Fibroblast of skin of right biceps (primary cell): Measurements from ENCODE around the gene TNFRSF1B.
A peak's percentile ranks its signal among the peaks of the same experiment; 100 is the strongest.

Source experiments
- DNase-seq: peaks from one replicate; pipeline ENCODE4 v3.0.0-alpha.2; 2013

TNFRSF1B gene

DNA sequence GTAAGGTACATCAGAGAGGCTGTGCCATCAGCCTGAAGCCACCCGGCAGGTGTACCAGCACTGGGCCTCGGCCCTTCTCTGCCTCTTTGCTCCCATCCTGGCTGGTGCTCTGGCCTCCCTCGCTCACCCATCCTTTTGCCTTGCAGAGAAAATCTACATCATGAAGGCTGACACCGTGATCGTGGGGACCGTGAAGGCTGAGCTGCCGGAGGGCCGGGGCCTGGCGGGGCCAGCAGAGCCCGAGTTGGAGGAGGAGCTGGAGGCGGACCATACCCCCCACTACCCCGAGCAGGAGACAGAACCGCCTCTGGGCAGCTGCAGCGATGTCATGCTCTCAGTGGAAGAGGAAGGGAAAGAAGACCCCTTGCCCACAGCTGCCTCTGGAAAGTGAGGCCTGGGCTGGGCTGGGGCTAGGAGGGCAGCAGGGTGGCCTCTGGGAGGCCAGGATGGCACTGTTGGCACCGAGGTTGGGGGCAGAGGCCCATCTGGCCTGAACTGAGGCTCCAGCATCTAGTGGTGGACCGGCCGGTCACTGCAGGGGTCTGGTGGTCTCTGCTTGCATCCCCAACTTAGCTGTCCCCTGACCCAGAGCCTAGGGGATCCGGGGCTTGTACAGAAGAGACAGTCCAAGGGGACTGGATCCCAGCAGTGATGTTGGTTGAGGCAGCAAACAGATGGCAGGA, 24.5 kb upstream of the TNFRSF1B start:
- no peak for DNase-seq

DNA sequence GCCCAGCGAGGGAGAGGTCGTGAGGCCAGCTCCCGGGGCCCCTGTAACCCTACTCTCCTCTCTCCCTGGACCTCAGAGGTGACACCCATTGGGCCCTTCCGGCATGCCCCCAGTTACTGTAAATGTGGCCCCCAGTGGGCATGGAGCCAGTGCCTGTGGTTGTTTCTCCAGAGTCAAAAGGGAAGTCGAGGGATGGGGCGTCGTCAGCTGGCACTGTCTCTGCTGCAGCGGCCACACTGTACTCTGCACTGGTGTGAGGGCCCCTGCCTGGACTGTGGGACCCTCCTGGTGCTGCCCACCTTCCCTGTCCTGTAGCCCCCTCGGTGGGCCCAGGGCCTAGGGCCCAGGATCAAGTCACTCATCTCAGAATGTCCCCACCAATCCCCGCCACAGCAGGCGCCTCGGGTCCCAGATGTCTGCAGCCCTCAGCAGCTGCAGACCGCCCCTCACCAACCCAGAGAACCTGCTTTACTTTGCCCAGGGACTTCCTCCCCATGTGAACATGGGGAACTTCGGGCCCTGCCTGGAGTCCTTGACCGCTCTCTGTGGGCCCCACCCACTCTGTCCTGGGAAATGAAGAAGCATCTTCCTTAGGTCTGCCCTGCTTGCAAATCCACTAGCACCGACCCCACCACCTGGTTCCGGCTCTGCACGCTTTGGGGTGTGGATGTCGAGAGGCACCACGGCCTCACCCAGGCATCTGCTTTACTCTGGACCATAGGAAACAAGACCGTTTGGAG, 23.7 kb upstream of the TNFRSF1B start:
- no peak for DNase-seq

DNA sequence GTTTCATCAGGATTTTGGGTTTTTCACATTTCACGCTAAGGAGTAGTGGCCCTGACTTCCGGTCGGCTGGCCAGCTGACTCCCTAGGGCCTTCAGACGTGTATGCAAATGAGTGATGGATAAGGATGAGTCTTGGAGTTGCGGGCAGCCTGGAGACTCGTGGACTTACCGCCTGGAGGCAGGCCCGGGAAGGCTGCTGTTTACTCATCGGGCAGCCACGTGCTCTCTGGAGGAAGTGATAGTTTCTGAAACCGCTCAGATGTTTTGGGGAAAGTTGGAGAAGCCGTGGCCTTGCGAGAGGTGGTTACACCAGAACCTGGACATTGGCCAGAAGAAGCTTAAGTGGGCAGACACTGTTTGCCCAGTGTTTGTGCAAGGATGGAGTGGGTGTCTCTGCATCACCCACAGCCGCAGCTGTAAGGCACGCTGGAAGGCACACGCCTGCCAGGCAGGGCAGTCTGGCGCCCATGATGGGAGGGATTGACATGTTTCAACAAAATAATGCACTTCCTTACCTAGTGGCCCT, 23.1 kb upstream of the TNFRSF1B start:
- DNase-seq: peak; percentile 86

DNA sequence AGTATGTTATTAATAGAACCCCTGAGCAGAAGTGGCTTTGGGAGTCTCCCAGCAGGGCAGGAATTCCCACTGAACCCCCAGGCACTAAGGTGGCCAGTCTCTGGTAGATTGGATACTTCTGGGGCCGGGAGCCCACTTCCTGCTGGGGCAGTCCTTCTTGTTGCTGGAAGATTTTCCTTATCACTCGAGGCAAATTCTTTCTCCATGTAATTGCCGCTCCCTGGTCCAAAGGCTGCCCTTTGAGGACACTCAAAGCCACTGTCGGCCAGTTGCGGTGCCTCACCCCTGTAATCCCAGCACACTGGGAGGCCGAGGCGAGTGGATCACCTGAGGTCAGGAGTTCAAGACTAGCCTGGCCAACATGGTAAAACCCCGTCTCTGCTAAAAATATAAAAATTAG, 22.6 kb upstream of the TNFRSF1B start:
- DNase-seq: no peak

DNA sequence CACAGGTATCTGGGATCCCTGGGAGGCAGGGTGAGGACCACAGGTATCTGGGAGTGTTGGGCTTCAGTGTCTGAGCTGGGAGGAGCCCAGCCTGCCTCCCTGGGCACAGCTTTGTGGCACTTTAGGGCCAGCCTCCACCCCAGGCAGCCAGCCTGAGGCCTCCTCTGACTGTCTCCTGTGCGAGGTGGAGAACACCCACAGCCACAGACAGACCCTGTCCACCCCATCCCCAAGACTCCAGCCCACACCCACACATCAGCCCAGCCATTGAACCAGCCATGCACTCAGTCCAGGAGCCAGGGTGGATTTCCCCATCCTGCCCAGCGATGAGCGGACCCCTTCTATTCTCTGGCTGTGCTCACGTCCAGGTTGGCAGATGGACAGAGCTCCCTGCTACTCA, 21.8 kb upstream of the TNFRSF1B start:
- DNase-seq: no peak

DNA sequence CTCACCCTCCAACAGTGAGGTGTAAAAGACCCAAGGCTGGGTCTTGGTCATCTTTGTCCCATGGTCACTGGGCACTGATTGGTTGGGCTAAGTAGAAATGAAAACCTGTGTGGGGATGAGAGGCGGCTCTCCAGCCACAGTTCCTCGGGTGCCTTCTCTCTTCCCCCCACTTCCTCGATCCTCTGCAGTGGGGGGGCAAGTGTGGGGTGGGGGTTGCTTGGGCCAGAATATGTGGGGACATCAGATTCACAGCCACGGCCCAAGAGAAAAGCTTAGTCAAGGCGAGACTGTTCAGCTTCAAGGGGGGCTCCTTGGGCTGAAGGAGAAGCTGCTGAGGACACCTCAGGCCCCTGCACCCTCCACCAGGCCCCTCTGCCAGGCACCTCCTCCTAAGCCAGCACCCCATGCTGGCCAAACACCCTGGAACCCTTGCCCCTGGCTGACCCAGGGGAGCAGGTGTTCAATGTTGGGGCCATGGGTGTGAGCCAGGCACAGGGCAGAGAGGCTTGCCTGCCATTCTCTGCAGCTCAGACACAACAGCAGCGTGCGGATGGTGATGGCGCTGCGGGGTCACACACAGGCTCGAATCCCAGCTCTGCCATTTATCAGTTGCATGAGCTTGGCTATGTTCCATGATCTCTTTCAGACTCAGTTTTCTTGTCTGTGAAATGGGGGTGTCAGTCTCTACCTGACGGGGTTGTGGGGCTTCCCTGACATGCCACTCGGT, 21.0 kb upstream of the TNFRSF1B start:
- no peak for DNase-seq

DNA sequence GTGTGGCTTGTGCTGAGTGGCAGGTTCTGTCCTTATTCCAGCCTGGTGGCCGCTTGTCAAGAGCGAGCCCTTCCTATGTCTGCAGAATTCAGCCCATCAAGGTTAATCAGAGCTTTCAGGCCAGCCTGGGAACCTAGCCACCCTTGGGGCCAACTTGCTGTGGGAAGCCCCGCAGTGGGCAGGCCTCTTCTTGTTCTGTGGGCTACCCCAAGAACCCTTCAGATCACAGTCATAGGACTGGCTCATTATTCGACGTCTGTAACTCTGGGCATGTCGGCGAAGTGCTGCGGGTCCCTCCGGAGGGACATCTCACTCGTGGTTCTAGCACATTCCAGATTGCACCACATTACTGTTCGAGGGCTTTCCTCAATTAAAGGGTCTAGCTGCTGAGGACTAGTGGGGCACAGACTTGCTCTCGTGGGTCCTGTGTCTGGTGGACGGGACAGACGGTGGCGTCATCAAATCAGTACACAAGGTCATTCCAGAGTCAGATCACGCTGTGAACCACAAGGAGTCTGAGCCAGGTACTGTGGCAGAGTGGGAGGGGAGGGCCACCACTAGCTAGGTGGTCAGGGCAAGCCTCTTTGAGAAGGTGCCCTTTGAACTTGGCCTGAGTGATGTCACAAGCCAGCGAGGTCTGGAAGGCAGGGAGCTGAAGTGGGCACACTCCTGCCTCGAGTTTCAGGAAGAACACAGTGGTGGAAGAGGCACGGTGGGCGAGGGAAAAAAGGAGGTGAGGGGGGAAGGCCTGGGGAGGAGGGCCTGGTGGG, 20.3 kb upstream of the TNFRSF1B start:
- DNase-seq: no peak

DNA sequence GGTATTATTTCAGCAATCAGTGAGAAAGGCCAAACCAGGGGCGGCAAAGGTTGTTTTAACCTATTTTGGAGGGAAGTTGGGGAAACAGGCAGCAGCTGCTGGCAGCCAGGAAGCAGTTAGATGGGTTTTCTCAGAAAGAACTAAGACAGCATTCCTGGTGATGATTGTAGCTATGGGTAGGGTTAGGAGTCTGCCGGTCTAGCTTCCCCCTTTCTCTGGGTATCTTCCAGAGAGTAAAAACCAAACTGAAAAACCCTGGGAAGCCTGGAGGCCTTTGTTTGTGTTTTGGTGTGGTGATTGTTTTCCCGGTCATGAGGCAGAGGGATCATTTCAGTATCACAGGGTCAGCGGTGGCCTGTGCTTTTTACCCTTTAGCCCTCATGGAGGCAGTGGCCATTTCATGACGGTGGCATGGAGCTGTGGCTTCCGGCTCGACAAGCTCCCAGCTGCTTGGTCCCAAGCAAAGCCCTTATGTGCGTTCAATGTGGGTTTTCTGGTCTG, 19.5 kb upstream of the TNFRSF1B start:
- no peak for DNase-seq

DNA sequence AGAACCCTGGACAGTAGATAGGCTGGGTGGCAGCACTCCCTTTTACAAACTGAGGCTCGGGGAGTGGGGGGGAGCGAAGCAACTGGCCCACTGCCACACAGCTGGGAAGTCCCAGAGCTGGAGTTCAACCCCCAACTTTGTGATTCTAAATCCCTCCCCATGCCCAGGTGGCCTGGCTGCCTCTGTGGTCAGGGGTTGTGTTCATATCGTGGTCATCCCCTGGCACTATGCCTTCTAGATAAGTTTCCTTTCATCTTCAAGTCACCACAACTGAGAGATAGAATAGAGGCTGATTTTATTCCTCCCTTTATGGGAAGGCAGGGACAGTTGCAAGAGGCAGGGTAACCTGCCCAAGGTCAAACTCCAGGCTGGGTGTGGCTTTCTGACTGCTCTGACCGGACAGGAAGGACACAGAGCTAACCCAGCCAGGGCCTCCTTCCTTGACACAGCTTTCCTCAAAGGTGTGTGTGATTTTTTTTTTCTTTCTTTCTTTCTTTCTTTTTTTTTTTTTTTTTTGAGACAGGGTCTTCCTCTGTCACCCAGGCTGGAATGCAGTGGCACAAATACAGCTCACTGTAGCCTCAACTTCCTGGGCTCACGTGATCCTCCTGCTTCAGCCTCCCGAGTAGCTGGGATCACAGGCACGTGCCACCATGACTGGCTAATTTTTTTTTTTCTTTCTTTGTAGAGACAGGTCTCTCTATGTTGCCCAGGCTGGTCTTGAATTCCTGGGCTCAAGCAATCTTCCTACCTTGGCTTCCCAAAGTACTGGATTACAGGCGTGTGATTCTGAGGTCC, 18.4 kb upstream of the TNFRSF1B start:
- no peak for DNase-seq

DNA sequence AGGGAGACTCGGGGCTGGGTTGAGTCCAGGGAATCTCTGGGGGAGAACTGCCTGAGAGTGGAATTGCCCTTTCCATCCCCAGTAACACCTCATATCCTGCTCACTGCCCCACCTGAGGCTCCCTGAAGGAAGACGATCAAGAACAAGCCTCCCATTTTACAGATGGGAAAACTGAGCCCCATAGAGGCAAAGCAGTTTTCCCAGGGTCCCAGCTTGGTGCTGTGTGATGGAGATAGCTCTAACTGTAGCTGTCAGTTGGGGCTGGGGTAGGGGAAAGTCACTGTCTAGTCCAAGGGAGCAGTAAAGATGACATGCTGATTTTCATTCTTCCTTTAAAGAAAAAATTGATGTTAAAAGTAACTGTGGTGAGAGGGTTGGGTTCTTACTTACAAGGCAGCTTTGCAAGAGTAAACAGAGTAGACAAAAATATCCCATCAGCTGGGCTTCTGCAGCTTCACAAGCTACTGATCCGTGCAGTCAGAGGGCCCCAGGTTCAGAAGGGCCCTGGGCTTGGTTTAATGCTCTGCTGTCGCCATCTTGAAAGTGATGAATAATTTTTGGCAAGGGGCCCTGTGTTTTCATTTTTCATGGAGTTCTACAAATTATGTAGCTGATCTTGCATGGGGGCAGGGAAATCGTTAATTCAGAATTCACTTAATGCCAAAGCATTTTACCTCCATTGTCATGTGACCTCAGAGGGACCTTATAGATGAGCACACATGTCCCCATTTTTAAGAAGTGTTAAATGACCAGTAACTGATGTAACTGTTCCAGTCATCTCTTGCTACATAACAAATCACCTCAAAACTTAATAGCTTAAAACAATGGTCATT, 17.6 kb upstream of the TNFRSF1B start:
- no peak for DNase-seq

DNA sequence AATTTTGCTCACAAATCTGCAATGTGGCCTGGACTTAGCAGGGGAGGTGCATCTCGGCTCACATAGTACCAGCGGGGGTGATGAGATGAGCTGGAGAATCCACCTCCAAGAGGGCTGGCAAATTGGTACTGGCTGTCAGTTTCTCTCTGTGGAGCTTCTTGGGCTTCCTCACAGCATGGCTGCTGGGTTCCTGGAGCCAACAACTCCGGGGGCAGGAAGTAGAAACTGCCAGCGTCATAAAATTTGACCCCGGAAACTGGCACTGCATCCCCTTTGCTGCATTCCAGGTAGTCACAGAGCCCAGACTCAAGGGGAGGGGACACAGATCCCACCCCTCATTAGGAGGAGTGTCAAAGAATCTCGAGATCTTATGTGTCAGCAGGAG, 17.0 kb upstream of the TNFRSF1B start:
- DNase-seq: no peak

DNA sequence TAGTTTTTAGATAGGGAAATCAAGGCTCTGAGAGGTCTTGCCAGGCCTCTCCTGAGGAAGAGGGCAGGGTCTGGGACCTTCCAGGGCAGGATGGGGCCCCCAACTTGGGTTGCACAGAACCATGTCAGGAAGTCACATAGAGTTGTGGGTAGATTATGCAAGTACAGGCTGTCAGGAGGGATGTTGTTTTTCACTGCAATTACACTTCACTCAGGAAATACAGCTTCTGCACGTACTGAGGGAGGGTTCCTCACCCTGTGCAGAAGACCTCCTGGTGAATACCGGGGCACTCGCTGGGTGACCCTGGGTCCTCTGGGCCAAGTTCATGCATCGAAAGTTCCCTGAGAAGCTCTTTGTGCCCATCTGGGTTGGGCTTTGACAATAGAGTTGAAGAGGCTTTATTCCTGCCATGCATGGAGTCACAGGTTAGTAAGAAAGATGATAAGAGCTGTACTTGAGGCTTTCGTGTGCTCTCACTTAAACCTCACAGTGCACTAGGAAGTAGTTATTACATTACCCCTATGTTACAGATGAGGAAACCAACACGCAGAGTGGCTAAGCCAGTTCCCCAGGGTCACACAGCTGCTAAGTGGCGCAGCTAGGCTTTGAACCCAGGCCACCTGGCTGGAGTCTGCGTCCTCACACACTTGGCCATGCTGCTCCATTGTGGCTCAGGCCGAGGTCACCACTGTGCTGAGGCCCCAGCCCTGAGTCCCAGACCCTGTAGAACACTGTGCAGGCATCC, 16.2 kb upstream of the TNFRSF1B start:
- DNase-seq: no peak

DNA sequence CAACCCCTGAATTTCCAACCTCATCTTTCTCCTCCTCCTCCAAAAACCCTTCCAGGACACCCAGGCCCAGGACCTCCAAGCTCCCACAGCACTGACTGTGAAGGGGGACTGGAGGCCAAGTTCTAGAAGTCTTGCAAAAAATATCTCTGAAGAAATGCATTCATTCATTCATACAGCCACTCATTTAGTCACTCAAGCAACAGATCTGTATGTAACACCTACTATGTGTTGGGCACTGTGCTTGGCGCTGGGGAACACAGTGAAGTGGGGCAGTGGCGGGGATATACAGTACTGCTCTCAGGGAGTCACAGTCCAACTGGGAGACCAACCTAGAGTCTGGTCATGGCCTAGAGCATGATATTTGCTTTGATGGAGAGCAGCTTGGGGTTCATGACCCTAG, 15.3 kb upstream of the TNFRSF1B start:
- DNase-seq: no peak

DNA sequence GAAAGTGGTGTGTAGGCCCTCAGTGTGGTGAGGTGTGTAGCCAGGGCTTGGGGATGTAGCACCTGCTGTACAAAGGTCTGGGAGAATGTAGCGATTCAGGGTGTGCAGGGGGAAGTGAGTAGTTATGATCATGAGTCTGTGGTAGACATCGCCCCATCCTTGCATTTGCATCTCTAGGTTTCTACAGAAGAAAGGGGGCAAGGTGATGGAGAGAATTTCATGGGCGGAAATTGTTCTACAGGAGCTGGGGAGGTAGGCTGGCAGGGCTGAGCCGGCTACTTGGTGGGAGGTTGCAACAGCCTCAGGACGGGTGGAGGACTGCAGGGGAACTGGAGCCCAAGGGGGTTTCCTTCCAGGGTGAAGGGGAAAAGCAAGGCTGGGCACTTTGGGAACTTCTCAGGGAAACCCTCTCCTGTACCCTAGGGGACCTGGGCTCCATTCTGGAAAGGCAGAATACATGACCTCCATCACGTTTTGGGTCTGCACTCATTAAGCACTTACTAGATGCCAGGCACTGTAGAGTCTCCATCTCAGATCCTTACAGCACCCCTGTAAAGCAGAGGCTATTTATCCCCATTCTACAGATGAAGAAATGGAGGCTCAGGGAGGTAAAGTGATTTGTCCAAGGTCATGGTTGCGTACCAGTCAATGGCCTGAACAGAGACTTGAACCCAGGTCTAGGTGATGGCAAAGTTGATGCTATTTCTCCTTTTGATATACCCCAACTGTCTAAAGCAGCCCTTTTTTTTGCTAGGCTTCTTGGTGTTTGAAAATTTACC, 14.5 kb upstream of the TNFRSF1B start:
- DNase-seq: no peak

DNA sequence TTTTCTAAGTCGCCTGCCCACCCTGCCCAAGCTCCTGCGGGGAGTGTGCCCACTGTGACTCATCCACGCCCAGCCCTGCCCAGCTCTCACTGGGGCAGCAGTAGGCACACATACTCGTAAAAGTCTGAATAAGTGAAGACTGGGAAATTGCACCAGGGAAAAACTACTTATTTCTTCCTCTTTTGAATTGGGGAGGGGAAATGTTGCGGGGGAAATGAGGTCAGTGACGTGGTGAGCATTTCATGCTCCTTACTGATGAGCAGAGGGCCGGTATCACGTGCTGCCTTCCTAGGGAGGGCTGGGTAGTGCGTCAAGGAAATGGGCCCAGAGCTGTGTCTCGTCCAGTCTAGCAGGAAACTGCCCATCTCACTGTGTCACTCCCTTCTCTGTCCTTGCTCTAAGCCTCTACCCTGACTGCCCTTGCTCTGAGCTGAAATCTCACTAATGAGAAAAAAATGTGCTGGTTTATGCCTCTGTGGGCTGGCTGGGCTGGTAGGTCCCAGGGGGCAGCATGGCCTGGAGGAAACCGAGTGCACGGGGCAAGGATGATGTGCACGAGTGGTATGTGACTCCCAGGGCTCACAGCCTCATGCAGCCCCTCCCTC, 13.5 kb upstream of the TNFRSF1B start:
- DNase-seq: peak; percentile 79

DNA sequence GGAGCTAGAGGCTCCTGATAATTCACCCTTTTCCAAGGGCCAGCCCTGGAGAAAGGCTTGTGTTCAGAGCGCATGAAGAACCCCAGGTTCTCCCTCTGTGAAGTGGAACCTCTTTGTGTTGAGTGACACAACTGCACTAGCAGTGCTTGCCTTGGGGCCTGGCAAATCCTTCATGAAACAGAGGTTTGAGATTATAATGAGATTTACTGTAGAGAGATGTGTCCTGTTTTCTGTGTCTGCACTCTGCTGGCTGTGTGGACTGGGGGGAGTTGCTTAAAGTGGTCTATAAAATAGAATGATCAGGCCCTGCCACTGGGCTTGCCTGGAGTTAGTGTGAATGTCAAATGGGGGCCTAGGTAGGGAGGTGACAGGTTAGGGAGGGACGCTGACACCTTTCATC, 11.5 kb upstream of the TNFRSF1B start:
- DNase-seq: no peak

DNA sequence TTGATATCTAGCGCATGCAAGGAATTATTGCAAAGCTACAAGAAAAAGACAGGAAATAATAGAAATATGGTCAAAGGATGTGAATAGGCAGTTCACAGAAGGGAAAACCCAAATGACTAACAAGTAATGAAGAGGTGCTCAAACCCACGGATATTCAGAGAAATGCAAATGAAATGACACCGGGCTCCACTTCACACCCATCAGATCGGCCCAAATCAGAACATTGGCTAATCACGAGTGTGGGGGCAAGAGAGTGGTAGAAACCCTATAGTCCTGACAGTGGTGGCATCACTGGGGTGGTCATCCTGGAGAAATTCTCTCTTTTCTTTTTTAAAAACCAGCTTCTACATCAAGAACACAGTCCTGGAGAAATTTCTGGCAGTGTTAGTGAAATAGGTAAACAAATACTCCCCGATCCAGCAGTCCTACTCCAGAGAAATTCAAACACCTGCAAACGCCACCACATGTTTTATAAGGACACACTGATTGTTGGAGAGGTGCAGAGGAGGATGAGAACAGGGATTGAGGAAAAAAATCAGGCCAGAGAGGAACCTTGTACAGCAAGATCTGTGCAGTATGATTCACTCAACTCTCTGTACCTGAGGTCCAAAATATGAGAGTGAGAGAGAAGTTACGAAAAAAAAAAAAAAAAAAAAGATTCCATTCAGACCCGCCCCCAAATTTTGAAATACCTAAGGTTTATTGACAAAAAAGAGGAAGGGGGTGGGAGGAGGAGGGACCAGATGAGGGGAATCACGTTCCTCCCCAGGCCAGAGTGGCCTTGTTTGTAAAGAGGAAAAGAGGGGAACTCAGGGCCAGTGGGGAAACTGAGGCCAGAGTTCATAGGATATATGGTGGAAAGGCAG, 9.2 kb upstream of the TNFRSF1B start:
- DNase-seq: no peak
